ENCODE results near the gene FLVCR2. TPM values are rescaled to one million over a fixed set of nuclear protein-coding genes. Genes with fewer than 3 reads are reported as not detected.
A peak's percentile ranks its signal among the peaks of the same experiment; 100 is the strongest.

Gene FLVCR2
- total and polyA plus RNA-seq, 2 experiments from 2014 or later = 0.33 TPM; not detected in 1

GRCh38 chr14:75587388-75587787 is 9.0 kb downstream of the FLVCR2 start:
- Histone ChIP-seq H3K27me3 (replicated peaks; ENCODE audit: insufficient read depth) (peaks cover 49% of the 10 kb centered on the region), H3K9me2 (ENCODE audit: insufficient read depth) (no peaks in the 10 kb centered on the region), H3K4me2 (ENCODE audit: unreplicated experiment) (no peak overlapping the region), H3F3A (ENCODE audit: insufficient read depth) (no peaks in the 10 kb centered on the region), H3K9me3 (ENCODE audit: low read depth) (no peaks in the 10 kb centered on the region), H3K4me3 (no peak overlapping the region), H3K9ac (no peak overlapping the region), H3K79me2 (ENCODE audit: insufficient read depth) (no peaks in the 10 kb centered on the region), H2AFZ (no peak overlapping the region), H4K20me1 (ENCODE audit: insufficient read depth) (no peaks in the 10 kb centered on the region), H3K4me1 (ENCODE audit: insufficient read depth) (no peaks in the 10 kb centered on the region), H3K27ac (no peak overlapping the region), H3K36me3 (ENCODE audit: low read depth) (no peaks in the 10 kb centered on the region)
- DNase-seq = no peak
- in situ Hi-C loops (cut with MboI) = no loop called here
- TF ChIP-seq EZH2 (IDR thresholded peaks at IDR 0.05; ENCODE audit: insufficient read depth, poor library complexity, severe bottlenecking) = no peak
- no peak for TF ChIP-seq EZH2phosphoT487 (IDR thresholded peaks at IDR 0.05; ENCODE audit: insufficient read depth, low read depth)

GRCh38 chr14:75589931-75590330 is 11.5 kb downstream of the FLVCR2 start:
- peaks cover 28% of the 10 kb centered on the region for H3K27me3 ChIP-seq (replicated peaks; ENCODE audit: insufficient read depth)
- H3K9me3 ChIP-seq (ENCODE audit: low read depth) = no peaks in the 10 kb centered on the region
- H3K4me2 ChIP-seq (ENCODE audit: unreplicated experiment) = no peak overlapping the region
- no peak for DNase-seq
- H2AFZ ChIP-seq = no peak overlapping the region
- no peaks in the 10 kb centered on the region for H3F3A ChIP-seq (ENCODE audit: insufficient read depth)
- no peak overlapping the region for H3K27ac ChIP-seq
- H4K20me1 ChIP-seq (ENCODE audit: insufficient read depth) = no peaks in the 10 kb centered on the region
- TF ChIP-seq EZH2 (IDR thresholded peaks at IDR 0.05; ENCODE audit: insufficient read depth, poor library complexity, severe bottlenecking) (no peak), EZH2phosphoT487 (IDR thresholded peaks at IDR 0.05; ENCODE audit: insufficient read depth, low read depth) (no peak)
- no peaks in the 10 kb centered on the region for H3K36me3 ChIP-seq (ENCODE audit: low read depth)
- H3K9ac ChIP-seq = no peak overlapping the region
- in situ Hi-C loops (cut with MboI) = loop anchor here (5.0 kb wide), 1 partner anchor 52 kb away; no protein-coding TSS in a partner anchor
- no peaks in the 10 kb centered on the region for H3K9me2 ChIP-seq (ENCODE audit: insufficient read depth)
- no peaks in the 10 kb centered on the region for H3K4me1 ChIP-seq (ENCODE audit: insufficient read depth)
- 46% methylated on average over 6 of the region's 6 CpGs for WGBS, 2 experiments (ENCODE audit: low coverage in 1 of 2, low lambda C conversion rate in 2 of 2, missing lambda C conversion rate in 2 of 2)
- H3K4me3 ChIP-seq = no peak overlapping the region
- H3K79me2 ChIP-seq (ENCODE audit: insufficient read depth) = no peaks in the 10 kb centered on the region

- peaks cover 25% of the 10 kb centered on the region for H3K27me3 ChIP-seq (replicated peaks; ENCODE audit: insufficient read depth)
- in situ Hi-C loops (cut with MboI) = loop anchor here (5.0 kb wide), 1 partner anchor 51 kb away; no protein-coding TSS in a partner anchor
- no peak overlapping the region for H3K9ac ChIP-seq
- DNase-seq = no peak
- H3K9me2 ChIP-seq (ENCODE audit: insufficient read depth) = no peaks in the 10 kb centered on the region
- H4K20me1 ChIP-seq (ENCODE audit: insufficient read depth) = no peaks in the 10 kb centered on the region
- 87 to 100% methylated on average over 1 of the region's 1 CpG for WGBS, 2 experiments (ENCODE audit: low coverage in 1 of 2, low lambda C conversion rate in 2 of 2, missing lambda C conversion rate in 2 of 2)
- H3K4me1 ChIP-seq (ENCODE audit: insufficient read depth) = no peaks in the 10 kb centered on the region
- H3K27ac ChIP-seq = no peak overlapping the region
- TF ChIP-seq EZH2phosphoT487 (IDR thresholded peaks at IDR 0.05; ENCODE audit: insufficient read depth, low read depth) (no peak), EZH2 (IDR thresholded peaks at IDR 0.05; ENCODE audit: insufficient read depth, poor library complexity, severe bottlenecking) (no peak)
- H3F3A ChIP-seq (ENCODE audit: insufficient read depth) = no peaks in the 10 kb centered on the region
- no peak overlapping the region for H3K4me2 ChIP-seq (ENCODE audit: unreplicated experiment)
- H3K4me3 ChIP-seq = no peak overlapping the region
- no peak overlapping the region for H2AFZ ChIP-seq
- H3K36me3 ChIP-seq (ENCODE audit: low read depth) = no peaks in the 10 kb centered on the region
- H3K79me2 ChIP-seq (ENCODE audit: insufficient read depth) = no peaks in the 10 kb centered on the region
- no peaks in the 10 kb centered on the region for H3K9me3 ChIP-seq (ENCODE audit: low read depth)
Observed at GRCh38 chr14:75591331-75591946, 13.0 kb downstream of the FLVCR2 start.

- Histone ChIP-seq H4K20me1 (ENCODE audit: insufficient read depth) (no peaks in the 10 kb centered on the region), H3K4me1 (ENCODE audit: insufficient read depth) (no peaks in the 10 kb centered on the region), H3F3A (ENCODE audit: insufficient read depth) (no peaks in the 10 kb centered on the region), H2AFZ (no peak overlapping the region), H3K4me3 (no peak overlapping the region), H3K27ac (no peak overlapping the region), H3K4me2 (ENCODE audit: unreplicated experiment) (no peak overlapping the region), H3K9ac (no peak overlapping the region), H3K27me3 (replicated peaks; ENCODE audit: insufficient read depth) (peaks cover 19% of the 10 kb centered on the region), H3K36me3 (ENCODE audit: low read depth) (no peaks in the 10 kb centered on the region), H3K9me3 (ENCODE audit: low read depth) (no peaks in the 10 kb centered on the region), H3K9me2 (ENCODE audit: insufficient read depth) (no peaks in the 10 kb centered on the region), H3K79me2 (ENCODE audit: insufficient read depth) (no peaks in the 10 kb centered on the region)
- TF ChIP-seq EZH2 (IDR thresholded peaks at IDR 0.05; ENCODE audit: insufficient read depth, poor library complexity, severe bottlenecking) (no peak), EZH2phosphoT487 (IDR thresholded peaks at IDR 0.05; ENCODE audit: insufficient read depth, low read depth) (no peak)
- in situ Hi-C loops (cut with MboI) = loop anchor here (5.0 kb wide), 1 partner anchor 50 kb away; no protein-coding TSS in a partner anchor
- DNase-seq = peak; percentile 7
Observed at GRCh38 chr14:75591987-75592575, 13.7 kb downstream of the FLVCR2 start.

All from GM23248 (cell line).